ENCODE results near the gene ITGA11.

Gene ITGA11

GRCh38 chr15:68372291-68372811 lies 59.6 kb downstream of the ITGA11 start:
- no peak for DNase-seq

DNA sequence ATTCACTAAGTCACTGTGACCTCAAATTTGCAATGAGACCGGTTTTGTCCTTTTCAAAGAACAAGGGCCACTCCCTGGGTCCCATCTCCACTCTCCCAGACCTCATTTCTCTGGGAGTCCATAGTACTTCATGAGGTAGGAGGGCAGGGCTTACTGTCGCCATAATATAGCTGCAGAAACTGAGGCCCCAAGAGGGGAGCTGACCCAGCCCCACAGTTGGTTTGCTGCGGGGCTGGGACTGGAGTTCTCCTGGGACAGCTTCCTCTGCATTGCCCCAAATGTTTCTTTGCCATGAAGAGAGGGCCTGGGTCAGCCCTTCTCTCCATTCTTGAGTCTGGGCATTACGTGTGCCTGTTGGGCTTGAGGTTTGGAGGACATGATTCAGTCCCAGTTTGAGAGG lies 60.1 kb downstream of the ITGA11 start:
- DNase-seq = no peak

GRCh38 chr15:68371160-68371559 lies 60.8 kb downstream of the ITGA11 start:
- no peak for DNase-seq

- DNase-seq = no peak
Observed at GRCh38 chr15:68370768-68371151, 61.2 kb downstream of the ITGA11 start.

- DNase-seq = no peak
Observed at GRCh38 chr15:68369931-68370767, 61.8 kb downstream of the ITGA11 start.

DNA sequence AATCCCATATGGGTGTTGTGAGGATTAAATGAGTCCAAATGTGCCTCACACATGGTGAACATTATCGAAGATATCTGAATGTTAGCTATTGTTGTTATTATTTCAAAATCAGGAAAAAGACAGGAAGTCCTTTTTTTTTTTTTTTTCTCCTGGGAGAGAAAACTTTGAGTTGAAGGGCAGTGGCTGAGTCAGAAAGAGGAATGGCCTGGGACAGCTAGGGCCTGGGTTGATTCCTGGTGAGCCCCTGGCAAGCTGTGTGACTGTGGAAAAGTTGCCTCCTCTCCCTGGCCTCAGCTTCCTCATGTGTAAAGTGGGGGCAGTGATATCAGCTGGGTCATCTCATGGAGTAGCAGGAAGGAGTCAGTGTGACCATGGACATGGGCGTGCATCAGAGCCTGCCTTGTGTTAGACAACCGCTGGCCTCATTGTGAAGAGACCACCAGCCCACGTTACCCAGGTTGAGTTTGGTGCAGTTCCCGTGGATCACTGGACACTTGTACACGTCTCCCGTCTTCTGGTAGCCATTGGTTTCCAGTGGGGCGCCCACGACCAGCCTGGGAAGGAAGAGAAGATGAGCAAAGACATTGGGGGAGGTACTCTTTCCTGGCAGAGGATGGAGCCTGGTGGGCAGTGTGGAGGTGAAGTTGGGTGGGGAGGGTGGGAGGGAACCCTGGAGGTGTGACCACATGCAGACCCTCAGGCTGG lies 63.1 kb downstream of the ITGA11 start:
- DNase-seq = no peak

GRCh38 chr15:68367992-68368391 lies 64.0 kb downstream of the ITGA11 start:
- DNase-seq = no peak

DNA sequence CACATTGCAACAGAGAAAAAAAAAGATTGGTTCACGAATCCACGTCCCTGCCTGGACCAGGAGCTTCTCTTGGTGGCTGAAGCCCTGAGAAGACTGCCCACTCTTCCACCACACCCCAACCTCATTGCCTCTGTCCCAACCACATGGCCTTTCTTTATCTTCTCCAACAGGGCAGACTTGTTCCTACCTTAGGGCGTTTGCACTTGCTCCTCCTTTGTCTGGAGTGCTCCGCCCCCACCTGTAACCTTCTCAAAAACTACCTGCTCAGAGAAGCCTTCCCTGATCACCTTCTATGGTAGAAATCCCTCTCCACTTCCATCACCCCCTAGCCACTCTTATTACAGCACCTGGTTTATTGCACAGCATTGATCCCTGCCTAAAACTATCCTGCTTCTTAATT lies 64.7 kb downstream of the ITGA11 start:
- no peak for DNase-seq

- DNase-seq = no peak
Observed at GRCh38 chr15:68366314-68366713, 65.6 kb downstream of the ITGA11 start.

DNA sequence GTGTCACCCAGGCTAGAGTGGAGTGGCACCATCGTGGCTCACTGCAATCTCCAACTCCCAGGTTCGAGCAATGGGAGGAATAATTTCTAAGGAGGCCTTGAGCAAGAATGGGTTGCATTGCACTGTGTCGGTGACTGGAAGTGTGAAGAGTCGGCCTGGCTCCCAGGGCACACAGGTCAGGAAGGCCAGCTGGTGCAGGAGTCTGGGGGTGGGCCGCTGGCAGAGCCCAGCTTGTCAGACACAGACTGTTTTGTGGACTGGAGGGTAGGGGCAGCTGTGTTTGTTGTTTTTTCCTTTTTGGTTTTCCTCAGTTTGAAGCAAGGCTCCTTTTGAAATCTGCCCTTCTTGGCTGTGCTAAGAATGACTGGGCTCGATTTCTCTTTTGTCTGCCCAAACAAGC lies 66.2 kb downstream of the ITGA11 start:
- DNase-seq = no peak

DNA sequence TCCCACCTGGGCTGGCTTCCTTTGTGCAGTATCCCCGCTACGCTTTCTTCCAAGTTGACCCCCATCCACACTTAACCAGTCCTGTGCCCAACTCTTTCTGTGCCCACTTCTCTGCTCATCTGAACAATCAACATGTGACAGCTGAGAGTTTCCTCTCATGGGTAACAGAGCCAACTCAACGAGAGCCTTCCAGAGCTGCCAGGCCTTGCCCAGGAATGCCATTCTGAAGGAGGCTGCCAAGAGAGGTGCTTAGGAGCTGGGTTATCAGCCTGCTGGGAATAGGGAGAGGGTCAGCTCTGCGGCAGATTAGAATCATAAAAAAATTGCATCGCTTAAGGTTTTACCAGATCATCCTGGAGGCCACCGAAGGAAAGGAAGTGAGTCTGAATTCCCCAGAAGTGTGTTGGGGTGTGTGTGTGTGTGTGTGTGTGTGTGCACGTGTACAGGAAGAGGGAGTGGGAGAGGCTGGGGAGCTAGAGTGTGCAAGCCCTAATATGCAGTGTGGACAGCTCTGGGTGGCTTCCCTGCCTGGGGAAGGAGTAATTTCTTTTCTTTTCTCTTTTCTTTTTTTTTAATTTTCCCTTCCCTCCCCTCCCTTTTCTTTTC lies 66.7 kb downstream of the ITGA11 start:
- no peak for DNase-seq

DNA sequence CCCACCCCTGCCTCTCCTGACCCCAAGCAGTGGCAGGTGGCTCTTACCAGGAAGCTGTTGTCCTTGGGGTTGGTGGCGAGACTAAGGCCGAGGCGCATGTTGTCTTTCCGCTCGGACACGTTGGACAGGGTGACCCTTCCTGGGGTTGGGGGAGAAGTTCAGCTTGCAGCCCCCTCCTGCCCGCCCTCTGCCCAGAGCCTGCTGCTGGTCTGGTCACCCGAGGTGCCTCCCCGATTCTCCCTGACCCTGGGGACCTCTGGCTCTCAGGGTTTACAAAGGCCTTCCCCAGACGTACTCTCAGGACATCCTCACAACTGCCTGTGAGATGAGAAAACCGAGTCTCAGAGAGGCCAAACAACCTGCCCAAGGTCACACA lies 67.3 kb downstream of the ITGA11 start:
- DNase-seq = no peak

DNA sequence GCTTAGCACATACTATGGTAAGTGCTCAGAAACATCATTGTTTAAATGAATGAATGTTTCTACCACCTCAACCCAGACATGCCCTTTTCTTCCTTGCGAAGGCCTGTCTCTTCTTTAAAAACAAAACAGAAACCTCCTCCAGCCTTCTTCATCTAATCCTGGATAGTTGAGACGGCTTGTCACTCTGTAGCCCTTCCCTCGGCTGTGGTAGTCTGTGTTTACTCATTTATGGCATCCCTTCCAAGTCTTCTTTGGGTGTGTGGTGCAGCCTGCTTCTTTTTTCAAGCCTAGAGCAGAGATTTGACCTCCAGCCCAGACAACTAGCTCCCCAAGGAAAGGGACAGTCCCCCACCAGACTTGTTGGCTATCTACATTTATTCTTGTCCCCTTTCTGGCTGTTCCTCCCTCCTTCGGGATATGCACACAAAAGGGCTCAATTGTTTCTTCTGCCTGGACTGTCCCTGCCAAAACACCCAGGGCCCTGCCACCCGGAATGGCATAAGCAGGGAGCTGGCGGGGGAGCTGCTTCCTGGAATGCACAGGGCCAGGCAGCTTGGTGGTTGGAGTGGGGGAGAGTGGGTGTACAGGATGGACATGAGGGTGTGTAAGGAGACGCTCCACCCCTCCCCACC lies 67.8 kb downstream of the ITGA11 start:
- no peak for DNase-seq

DNA sequence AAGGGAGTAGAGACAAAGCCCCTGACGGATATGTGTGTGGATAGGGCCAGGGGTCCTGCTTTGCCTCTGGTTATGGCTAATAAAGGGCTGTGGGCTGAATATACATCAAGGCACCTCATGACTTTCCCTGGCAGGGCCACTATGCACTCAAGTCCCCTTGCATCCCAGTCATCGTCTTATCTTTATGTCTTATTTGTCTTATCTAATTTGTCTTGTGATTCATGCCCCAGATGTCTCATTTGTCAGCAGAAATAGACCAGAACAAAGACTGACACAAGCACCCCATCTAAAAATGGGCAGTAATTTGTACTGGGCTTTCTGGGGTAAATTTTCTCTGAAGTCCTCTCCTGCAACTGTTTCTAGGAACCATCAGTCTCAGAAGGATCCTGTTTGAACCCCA lies 68.6 kb downstream of the ITGA11 start:
- no peak for DNase-seq

DNA sequence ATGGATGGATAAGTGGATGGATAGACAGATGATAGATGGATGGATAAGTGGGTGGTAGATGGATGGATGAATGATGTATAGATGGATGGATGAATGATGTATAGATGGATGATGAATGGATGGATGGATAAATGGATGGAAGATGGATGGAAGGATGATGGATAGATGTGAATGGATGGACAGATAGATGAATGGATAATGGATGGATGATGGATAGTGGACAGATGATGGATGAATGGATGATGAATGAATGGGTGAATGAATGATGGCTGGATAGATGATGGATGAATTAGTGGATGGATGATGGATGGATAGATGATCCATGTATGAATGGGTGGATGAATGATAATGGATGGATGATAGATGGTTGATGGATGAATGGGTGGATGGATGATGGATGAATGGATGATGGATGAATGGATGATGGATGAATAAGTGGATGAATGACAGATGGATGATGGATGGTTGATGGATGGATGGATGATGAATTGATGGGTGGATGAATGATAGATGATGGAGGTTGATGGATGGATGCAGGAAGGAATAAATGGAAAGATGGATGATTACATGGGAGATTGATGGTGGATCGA lies 69.3 kb downstream of the ITGA11 start:
- DNase-seq = no peak

DNA sequence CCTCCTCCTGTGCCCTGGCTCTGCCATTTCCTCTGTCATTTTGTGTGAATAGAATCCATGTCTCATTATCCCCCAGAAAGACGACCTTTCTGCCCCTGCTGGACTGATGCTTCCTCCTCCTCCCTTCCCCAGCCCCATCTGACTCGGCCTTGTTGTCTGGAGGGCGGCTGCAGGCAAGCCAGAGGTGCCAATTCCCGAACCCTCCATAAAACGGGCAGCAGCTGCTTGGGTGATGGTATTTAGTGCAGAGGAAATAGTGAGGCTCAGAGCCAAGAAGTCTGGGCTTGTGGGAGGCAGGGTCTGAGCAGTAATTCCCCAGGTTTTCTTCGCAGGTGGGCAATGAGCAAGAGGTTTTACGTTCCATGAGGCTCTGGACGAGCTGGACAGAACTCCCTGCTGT lies 71.2 kb downstream of the ITGA11 start:
- no peak for DNase-seq

- no peak for DNase-seq
Observed at GRCh38 chr15:68356778-68357177, 75.2 kb downstream of the ITGA11 start.

DNA sequence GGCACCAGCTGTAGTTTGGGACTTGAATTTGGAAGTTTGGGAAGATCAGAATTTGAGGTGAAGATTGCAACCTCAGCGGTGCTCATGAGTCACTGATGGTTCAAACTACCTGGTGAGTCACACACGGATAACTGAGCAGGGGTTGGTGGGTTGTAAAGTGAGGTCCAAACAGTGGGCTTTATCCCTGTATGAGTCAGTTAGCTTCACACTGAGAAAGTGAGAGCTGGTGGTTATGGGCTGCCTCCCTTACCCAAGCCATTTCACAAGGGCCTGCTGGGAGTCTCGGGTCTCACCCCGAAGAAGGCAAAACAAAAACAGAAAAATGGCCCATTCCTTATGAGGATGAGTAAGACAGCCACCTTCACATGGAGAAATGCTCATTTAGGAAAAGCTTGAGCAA lies 77.0 kb downstream of the ITGA11 start:
- no peak for DNase-seq

- no peak for DNase-seq
Observed at GRCh38 chr15:68354268-68354667, 77.7 kb downstream of the ITGA11 start.

DNA sequence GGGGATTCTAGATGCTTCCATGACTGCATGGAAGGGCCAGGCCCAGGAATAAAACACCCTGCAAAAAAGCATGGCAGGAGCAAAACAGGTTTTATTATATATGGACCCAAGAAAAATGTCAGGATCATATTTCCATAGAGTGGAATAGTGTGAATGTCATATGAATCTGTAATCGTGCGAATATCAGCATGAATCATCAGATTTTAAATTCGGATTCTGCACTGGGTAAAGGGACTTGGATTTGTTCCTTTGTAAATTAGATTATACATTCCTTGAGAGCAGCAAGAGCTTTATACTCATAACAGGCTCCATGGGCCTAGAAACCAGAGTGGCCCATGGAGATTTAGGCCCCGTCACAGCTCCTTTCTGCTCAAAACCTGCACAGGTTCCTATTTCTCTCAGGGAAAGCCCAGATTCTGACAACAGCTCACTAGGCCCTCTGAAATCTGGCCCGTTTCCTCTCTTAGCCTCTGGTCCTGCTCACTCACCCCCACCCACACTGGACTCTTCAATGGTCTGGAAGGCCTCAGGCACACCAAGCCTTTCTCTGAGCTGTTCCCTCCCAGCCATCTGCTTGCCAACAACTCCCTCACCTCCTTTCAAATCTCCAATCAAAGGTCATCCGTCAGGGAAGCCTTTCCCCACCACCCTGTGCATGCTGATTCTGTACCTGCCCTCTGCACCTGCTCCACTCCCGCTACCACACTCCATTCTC lies 78.4 kb downstream of the ITGA11 start:
- no peak for DNase-seq

DNA sequence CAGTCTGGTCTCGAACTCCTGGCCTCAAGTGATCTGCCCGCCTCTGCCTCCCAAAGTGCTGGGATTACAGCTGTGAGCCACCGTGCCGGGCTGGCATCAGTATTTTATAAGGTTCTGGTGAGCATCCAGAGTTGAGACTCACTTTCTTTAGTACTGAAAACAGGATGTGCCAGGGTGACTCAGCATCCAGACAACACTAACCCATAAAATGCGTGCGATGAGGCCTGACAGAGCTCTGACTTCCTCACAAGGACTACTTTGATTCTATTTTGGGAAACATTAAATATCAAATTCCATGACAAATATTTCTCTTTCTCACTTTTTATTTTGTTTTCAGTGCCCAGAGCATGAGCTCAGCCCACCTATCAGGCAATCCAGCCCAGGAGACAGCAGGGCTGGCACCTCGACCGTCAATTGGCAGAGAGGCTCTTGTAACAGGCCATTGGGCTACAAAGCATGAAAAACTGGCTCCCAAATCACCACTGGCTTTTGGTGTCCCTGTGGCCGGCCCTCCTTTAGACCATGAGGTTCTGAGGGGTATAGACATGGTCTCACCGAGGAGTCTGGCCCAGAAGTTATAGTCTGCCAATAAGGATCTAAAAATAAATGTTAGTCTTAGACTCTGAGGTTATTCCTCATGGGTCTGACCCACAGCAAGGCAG lies 79.4 kb downstream of the ITGA11 start:
- DNase-seq = no peak

- no peak for DNase-seq
Observed at GRCh38 chr15:68349151-68349550, 82.8 kb downstream of the ITGA11 start.
